ENCODE data around the gene BICRA. TPM values are rescaled to one million over a fixed set of nuclear protein-coding genes. Genes with fewer than 3 reads are reported as not detected.
A peak's percentile ranks its signal among the peaks of the same experiment; 100 is the strongest.

BICRA gene
- total RNA-seq, 1 donor from 2014 or later = 17.1 TPM

DNA sequence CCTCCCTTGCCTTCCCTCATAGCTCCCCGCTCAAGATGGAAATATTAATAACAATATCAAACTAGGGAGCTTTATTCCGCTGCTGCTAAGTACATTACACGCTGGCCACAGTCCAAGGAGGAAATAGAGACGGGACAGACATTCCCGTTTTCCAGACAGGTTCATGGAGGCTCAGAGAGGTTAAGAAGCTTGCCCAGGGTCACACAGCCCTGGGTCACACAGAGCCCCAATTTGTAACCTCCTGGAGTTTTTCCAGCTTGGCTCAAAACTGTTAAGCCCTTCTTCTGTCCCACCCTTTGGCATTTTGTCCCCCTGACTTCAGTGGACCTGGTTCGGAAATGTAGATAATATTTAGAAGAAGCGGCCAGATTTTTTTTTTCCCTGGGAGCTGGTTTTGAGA is 2.0 kb downstream of the BICRA start:
- Mint-ChIP-seq H3K27ac (ENCODE audit: unreplicated experiment) (peak overlapping the region; percentile 74), H3K4me3 (ENCODE audit: unreplicated experiment) (peak overlapping the region; percentile 92), H3K4me1 (ENCODE audit: unreplicated experiment) (peaks cover 36% of the 10 kb centered on the region), H3K9me3 (ENCODE audit: unreplicated experiment) (no peaks in the 10 kb centered on the region), H3K27me3 (ENCODE audit: unreplicated experiment) (no peaks in the 10 kb centered on the region), H3K36me3 (ENCODE audit: unreplicated experiment) (peaks cover 2% of the 10 kb centered on the region)
- no peak for DNase-seq (ENCODE audit: extremely low spot score, unreplicated experiment)
- TF ChIP-seq, protein P1, sequence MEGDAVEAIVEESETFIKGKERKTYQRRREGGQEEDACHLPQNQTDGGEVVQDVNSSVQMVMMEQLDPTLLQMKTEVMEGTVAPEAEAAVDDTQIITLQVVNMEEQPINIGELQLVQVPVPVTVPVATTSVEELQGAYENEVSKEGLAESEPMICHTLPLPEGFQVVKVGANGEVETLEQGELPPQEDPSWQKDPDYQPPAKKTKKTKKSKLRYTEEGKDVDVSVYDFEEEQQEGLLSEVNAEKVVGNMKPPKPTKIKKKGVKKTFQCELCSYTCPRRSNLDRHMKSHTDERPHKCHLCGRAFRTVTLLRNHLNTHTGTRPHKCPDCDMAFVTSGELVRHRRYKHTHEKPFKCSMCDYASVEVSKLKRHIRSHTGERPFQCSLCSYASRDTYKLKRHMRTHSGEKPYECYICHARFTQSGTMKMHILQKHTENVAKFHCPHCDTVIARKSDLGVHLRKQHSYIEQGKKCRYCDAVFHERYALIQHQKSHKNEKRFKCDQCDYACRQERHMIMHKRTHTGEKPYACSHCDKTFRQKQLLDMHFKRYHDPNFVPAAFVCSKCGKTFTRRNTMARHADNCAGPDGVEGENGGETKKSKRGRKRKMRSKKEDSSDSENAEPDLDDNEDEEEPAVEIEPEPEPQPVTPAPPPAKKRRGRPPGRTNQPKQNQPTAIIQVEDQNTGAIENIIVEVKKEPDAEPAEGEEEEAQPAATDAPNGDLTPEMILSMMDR (IDR thresholded peaks at IDR 0.05) = no peak

DNA sequence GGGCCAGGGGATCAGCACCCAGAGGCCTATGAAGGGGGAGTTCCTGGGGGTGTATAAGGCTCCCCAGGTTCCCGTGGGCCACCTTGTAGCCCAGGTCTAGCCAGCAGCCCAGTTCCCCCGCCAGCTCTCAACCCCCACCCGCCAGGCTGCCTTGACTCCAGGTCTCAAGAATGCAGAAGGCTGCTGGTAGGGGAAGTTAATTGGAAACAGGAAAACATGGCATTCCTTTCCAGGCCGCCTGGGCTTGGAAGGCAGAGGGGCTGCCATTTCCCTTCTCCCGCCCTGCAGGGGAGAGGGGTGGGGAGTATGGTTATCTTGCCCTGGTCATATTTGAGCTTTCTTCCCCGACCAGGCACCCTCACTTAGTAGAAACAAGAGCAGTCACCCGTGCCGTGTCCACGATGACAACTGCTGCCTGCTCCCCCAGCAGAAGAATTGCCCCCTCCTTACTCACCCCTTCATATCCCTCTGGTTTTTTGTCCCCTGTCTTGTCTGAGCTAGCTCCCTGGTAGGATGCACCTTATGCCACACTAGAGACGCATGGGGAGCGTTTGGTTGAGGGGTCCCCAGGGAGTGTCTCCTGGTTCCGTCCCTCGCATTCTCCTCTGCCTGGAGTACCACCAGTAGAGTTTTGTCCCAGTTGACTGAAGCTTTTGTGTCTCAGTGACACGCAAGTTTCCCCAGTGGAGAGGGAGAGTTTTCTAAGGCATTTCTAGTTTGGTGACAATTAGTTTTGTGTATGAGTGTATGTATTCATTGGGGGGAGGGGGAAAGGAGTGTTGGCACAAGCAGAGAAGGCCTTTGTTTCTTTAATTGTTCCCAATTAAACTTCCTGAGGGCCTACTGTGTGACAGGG is 4.5 kb downstream of the BICRA start:
- peak; percentile 86 for DNase-seq (ENCODE audit: extremely low spot score, unreplicated experiment)
- peaks cover 2% of the 10 kb centered on the region for H3K36me3 Mint-ChIP-seq (ENCODE audit: unreplicated experiment)
- H3K27me3 Mint-ChIP-seq (ENCODE audit: unreplicated experiment) = no peaks in the 10 kb centered on the region
- peak overlapping the region; percentile 8 for H3K4me3 Mint-ChIP-seq (ENCODE audit: unreplicated experiment)
- peak overlapping the region; percentile 77 for H3K27ac Mint-ChIP-seq (ENCODE audit: unreplicated experiment)
- peaks cover 32% of the 10 kb centered on the region for H3K4me1 Mint-ChIP-seq (ENCODE audit: unreplicated experiment)
- no peaks in the 10 kb centered on the region for H3K9me3 Mint-ChIP-seq (ENCODE audit: unreplicated experiment)
- TF ChIP-seq, protein P1 (IDR thresholded peaks at IDR 0.05) = no peak

DNA sequence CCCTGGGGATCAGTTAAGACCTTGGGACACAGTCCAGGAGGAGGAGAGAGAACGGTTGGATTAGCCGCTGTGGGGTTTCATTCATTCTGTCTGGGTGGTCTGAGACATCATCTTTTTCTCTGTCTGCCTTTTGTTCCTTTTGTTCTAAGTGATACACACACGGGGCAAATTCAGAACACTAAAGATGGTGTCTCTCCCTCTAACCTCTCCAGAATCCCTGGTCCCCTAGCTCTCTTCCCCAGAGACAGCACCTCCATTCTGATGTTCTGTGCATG is 5.0 kb downstream of the BICRA start:
- no peaks in the 10 kb centered on the region for H3K27me3 Mint-ChIP-seq (ENCODE audit: unreplicated experiment)
- peaks cover 2% of the 10 kb centered on the region for H3K36me3 Mint-ChIP-seq (ENCODE audit: unreplicated experiment)
- TF ChIP-seq, protein P1 (IDR thresholded peaks at IDR 0.05) = no peak
- no peaks in the 10 kb centered on the region for H3K9me3 Mint-ChIP-seq (ENCODE audit: unreplicated experiment)
- no peak overlapping the region for H3K4me3 Mint-ChIP-seq (ENCODE audit: unreplicated experiment)
- peak overlapping the region; percentile 77 for H3K27ac Mint-ChIP-seq (ENCODE audit: unreplicated experiment)
- DNase-seq (ENCODE audit: extremely low spot score, unreplicated experiment) = no peak
- H3K4me1 Mint-ChIP-seq (ENCODE audit: unreplicated experiment) = peaks cover 32% of the 10 kb centered on the region

DNA sequence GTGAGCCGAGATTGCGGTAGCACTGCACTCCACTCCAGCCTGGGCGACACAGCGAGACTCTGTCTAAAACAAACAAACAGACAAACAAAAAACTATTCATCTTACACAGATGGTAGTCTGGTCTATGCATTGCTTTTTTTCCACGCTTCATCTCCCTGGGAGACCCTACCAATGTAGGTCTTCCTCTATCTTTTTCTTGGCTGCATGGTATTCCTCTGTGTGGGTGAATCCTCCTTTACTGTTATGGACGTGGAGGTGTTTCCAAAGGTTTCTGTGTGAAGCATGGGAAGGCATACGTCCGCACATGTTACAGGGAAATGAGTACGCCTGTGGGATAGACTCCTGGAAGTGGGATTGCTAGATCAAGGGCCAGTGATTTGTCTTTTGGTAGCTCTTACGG is 5.6 kb downstream of the BICRA start:
- H3K36me3 Mint-ChIP-seq (ENCODE audit: unreplicated experiment) = peaks cover 2% of the 10 kb centered on the region
- H3K27me3 Mint-ChIP-seq (ENCODE audit: unreplicated experiment) = no peaks in the 10 kb centered on the region
- TF ChIP-seq, protein P1 (IDR thresholded peaks at IDR 0.05) = no peak
- H3K4me3 Mint-ChIP-seq (ENCODE audit: unreplicated experiment) = no peak overlapping the region
- H3K27ac Mint-ChIP-seq (ENCODE audit: unreplicated experiment) = no peak overlapping the region
- peaks cover 32% of the 10 kb centered on the region for H3K4me1 Mint-ChIP-seq (ENCODE audit: unreplicated experiment)
- no peak for DNase-seq (ENCODE audit: extremely low spot score, unreplicated experiment)
- no peaks in the 10 kb centered on the region for H3K9me3 Mint-ChIP-seq (ENCODE audit: unreplicated experiment)

DNA sequence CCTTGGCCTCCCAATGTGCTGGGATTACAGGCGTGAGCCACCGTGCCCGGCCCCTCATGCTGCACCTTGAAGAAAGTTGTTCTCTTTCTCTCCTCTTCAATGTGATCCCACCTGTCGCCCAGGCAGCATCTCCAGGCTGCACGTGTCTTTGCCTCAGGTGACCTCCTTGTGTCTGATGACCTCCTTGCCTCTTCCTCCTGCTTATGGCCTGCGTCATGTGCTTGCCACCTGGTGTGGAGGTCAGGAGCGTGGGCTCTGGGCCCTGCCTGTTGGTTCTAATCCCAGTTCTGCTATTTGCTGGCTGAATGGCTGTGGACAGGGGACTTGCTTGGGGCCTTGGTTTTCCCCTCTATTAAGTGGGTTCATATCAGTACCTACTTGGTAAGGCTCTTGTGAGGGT is 6.3 kb downstream of the BICRA start:
- TF ChIP-seq, protein P1 (IDR thresholded peaks at IDR 0.05) = no peak

More for the DNA sequence above, 6.3 kb downstream of the BICRA start:
- Mint-ChIP-seq H3K4me1 (ENCODE audit: unreplicated experiment) (peaks cover 38% of the 10 kb centered on the region), H3K4me3 (ENCODE audit: unreplicated experiment) (no peak overlapping the region), H3K27ac (ENCODE audit: unreplicated experiment) (no peak overlapping the region), H3K36me3 (ENCODE audit: unreplicated experiment) (peaks cover 2% of the 10 kb centered on the region), H3K27me3 (ENCODE audit: unreplicated experiment) (no peaks in the 10 kb centered on the region), H3K9me3 (ENCODE audit: unreplicated experiment) (no peaks in the 10 kb centered on the region)
- DNase-seq (ENCODE audit: extremely low spot score, unreplicated experiment) = no peak

All from osteocyte (in vitro differentiated cells).